Epithelial cell of prostate (primary cell): Measurements from ENCODE around the gene QPCT.
"Not testable (repeated sequence)": the region's sequence is repeated elsewhere in the genome, so short reads cannot be mapped to it uniquely, and the experiment has no call there.

Experiments
- DNase-seq: peaks from one replicate; pipeline ENCODE4 v3.0.0-alpha.2; 2011; ENCODE audit warnings: low read depth, low spot score
- H3K27ac ChIP-seq: fragments of 450-650 bp; 2 replicates; pipeline ENCODE4 v1.5.1; 2017; ENCODE audit warnings: mild to moderate bottlenecking

Gene QPCT

GRCh38 chr2:37388074-37388473 is 43.6 kb downstream of the QPCT start:
- peak; percentile 97 for DNase-seq
- peak overlapping the region; percentile 84 for H3K27ac ChIP-seq

GRCh38 chr2:37389395-37389794 is 45.0 kb downstream of the QPCT start:
- no peak for DNase-seq
- peak overlapping the region; percentile 86 for H3K27ac ChIP-seq

DNA sequence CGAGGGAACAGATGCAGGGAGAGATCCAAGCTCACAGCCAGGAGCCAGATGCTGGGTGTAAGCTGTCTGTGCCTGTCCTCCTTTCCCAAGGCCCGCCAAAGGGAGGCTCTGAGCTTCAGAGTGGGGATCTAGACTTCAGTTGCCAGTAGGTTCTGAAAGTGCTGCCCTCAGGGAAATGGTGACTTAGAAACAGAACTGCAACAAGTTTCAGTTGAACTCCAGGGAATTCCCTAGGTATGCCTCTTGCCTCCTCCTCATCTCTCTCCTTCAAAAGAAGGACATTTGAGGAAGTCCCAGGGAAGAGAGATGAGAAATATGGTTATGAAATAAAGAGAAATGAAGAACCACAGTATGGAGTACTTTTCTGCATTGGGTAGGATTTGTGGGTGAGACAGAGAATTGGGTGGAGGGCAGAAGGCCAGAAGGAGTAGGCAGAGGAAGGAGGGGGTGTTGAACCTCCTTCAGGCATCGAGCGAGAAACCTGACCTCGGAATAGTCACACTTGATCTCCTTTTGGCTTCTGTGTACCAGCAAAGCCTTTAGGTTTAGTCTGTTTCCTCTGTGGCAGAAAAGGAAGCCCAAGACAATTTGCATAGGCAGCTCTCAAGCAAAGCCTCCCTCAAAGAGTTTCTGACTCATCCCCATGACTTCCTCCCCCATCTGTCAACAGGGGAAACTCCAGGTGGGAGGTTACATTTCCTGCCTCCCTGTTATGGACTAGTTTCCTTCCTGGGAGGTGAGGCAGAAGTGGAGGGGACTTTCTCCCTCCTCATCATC is 45.7 kb downstream of the QPCT start:
- H3K27ac ChIP-seq, result peak overlapping the region; percentile 86
- peak; percentile 86 for DNase-seq

GRCh38 chr2:37390777-37391176 is 46.3 kb downstream of the QPCT start:
- no peak for DNase-seq
- peak overlapping the region; percentile 86 for H3K27ac ChIP-seq

- H3K27ac ChIP-seq, result no peak overlapping the region
- no peak for DNase-seq
Measured at GRCh38 chr2:37391711-37392110, 47.3 kb downstream of the QPCT start.

GRCh38 chr2:37392428-37392827 is 48.0 kb downstream of the QPCT start:
- no peak for DNase-seq
- H3K27ac ChIP-seq, result no peak overlapping the region

GRCh38 chr2:37394263-37394662 is 49.8 kb downstream of the QPCT start:
- DNase-seq, result no peak
- H3K27ac ChIP-seq, result no peak overlapping the region

GRCh38 chr2:37394796-37395555 is 50.5 kb downstream of the QPCT start:
- no peak overlapping the region for H3K27ac ChIP-seq
- no peak for DNase-seq

DNA sequence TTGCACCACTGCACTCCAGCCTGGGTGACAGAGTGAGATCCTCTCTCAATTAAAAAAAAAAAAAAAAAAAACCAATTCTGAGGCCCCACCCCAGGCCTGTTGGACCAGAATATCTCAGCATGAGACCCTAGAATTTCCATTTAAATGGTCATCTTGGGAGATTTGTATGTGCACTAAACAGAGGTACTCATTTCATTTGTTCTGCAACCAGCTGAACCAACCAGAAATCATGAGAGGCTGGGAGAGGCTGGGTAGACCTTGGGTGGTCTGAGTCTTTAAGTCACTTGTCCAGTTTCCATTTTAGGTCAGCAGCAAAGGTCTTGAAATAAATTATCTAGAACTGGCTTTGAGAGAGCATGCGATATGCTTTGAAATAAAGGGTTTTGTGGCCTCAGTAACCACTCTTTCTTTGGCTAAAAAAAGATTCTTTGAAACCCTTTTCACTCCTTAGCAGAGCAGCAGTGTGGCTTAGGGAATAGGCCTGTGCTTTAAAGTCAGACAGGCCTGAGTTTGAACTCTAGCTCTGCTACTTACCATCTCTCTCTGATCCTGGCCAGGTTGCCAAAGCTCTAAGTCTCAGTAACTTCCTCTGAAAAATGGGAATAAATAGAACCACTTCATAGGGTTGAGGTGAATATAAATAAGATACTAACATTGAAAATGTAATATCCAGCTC is 52.6 kb downstream of the QPCT start:
- no peak overlapping the region for H3K27ac ChIP-seq
- DNase-seq, result no peak

- H3K27ac ChIP-seq, result no peak overlapping the region
- no peak for DNase-seq
Measured at GRCh38 chr2:37398990-37399389, 54.6 kb downstream of the QPCT start.

DNA sequence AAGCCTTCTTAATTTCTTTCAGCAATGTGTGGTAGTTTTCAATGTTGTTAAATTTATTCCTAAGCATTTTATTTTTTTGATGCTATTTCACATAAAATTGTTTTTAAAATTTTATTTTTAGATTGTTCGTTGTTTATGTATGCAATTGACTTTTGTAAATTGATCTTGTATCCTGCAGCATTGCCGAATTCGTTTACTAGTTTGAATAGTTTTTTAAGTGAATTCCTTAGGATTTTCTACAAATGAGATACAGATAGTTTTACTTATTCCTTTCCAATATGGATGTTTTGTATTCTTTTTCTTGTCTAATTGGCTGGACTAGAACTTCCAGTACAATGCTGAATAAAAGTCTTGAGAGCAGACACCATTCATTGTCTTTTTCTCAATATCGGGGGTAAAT is 55.6 kb downstream of the QPCT start:
- H3K27ac ChIP-seq, result no peak overlapping the region
- DNase-seq, result no peak

DNA sequence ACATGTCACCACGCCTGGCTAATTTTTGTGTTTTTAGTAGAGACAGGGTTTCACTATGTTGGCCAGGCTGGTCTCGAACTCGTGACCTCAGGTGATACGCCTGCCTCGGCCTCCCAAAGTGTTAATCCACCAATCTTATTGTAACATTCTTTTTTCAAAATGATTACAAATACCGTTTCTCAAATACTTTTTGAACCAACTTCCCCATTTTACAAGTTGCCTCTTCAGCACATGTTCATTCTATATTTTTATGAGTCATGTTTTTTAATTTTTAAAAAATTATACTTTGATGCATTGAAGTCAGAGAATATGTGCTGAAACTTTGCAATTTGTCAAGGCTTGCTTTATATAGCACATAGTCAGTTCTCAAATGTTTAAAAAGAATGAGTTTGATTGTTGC is 58.2 kb downstream of the QPCT start:
- no peak for DNase-seq
- no peak overlapping the region for H3K27ac ChIP-seq

- no peak overlapping the region for H3K27ac ChIP-seq
- no peak for DNase-seq
Measured at GRCh38 chr2:37405781-37406180, 61.4 kb downstream of the QPCT start.

GRCh38 chr2:37412231-37412630 is 67.8 kb downstream of the QPCT start:
- DNase-seq, result no peak

DNA sequence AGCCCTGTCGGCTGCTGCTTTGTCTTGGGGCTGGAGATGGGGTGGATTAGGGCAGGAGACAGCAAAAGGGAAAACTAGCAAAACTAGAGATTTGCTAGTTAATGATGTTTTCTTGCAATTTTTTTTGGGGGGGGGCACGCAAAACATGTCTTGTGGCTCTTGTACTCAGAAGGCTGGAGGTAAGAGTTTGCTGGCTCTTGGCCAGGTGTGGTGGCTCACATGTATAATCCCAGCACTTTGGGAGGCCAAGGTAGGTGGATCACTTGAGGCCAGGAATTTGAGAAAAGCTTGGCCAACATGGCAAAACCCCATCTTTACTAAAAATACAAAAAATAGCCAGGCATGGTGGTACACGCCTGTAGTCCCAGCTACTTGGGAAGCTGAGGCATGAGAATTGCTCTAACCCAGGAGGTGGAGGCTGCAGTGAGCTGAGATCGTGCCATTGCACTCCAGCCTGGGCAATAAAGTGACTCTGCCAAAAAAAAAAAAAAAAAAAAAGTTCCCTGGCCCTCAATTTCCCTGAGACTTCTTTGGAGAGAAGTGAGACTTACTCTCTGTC is 69.6 kb downstream of the QPCT start:
- not testable (repeated sequence) for H3K27ac ChIP-seq, DNase-seq

More at GRCh38 chr2:37412231-37412630, 67.8 kb downstream of the QPCT start:
- H3K27ac ChIP-seq, result no peak overlapping the region

- no peak overlapping the region for H3K27ac ChIP-seq
- DNase-seq, result no peak
Measured at GRCh38 chr2:37414470-37414949, 70.1 kb downstream of the QPCT start.

- DNase-seq, result no peak
- no peak overlapping the region for H3K27ac ChIP-seq
Measured at GRCh38 chr2:37415128-37415820, 70.8 kb downstream of the QPCT start.

- no peak overlapping the region for H3K27ac ChIP-seq
- no peak for DNase-seq
Measured at GRCh38 chr2:37417321-37417720, 72.9 kb downstream of the QPCT start.

GRCh38 chr2:37418956-37419355 is 74.5 kb downstream of the QPCT start:
- no peak for DNase-seq
- H3K27ac ChIP-seq, result no peak overlapping the region

DNA sequence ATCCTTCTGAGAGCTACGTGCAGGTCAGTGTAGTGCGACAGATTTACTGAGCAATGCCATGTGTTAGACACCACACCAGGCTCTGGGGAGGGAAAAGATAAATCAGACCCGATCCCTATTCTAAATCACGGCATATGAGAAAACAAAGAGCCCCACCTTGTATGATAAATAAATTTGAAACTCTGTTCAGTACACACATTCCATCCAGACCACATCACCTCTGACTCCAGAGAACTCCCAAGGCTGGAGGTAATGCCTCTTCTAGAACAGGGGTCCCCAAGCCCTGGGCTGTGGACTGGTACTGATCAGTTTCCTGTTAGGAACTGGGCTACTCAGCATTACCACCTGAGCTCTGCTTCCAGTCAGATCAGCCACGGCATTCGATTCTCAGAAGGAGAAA is 77.3 kb downstream of the QPCT start:
- no peak overlapping the region for H3K27ac ChIP-seq

More for the DNA sequence above, 77.3 kb downstream of the QPCT start:
- DNase-seq, result no peak
